ENCODE data around the gene PTPRM.

PTPRM gene

DNA sequence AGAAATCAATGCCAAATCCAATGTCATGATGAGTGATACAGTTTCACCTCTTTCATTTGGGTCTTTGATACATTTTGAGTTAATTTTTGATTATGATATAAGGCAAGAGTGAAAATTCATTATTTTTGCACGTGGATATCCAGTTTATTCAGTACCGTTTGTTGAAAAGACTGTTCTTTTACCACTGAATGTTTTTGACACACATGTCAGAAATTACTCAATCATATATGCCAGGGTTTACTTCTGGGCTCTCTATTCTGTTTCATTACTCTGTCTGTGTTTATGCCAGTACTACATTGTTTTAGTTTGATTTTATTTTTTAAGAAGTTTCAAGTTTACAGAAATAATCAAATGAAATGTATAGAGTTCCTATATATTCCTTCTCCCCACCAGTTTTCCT lies 154.4 kb downstream of the PTPRM start:
- TF ChIP-seq ISL1 (CRISPR knock-in tag; IDR thresholded peaks at IDR 0.05) (no peak), GLIS3 (CRISPR knock-in tag; IDR thresholded peaks at IDR 0.05) (no peak), PPARA (CRISPR knock-in tag; IDR thresholded peaks at IDR 0.05; ENCODE audit: borderline replicate concordance) (no peak), ZNF70 (CRISPR knock-in tag; IDR thresholded peaks at IDR 0.05) (no peak), ESRRG (CRISPR knock-in tag; IDR thresholded peaks at IDR 0.05) (no peak), TOX (CRISPR knock-in tag; IDR thresholded peaks at IDR 0.05; ENCODE audit: borderline replicate concordance) (no peak), SNAI2 (CRISPR knock-in tag; IDR thresholded peaks at IDR 0.05) (no peak), ZFP3 (CRISPR knock-in tag; IDR thresholded peaks at IDR 0.05) (no peak), ZFP30 (CRISPR knock-in tag; IDR thresholded peaks at IDR 0.05) (no peak), ARNTL (CRISPR knock-in tag; IDR thresholded peaks at IDR 0.05; ENCODE audit: borderline replicate concordance, low read depth) (no peak), ZNF565 (CRISPR knock-in tag; conservative IDR thresholded peaks at IDR 0.05; ENCODE audit: low read depth) (no peak)
- TF ChIP-seq, protein P1, sequence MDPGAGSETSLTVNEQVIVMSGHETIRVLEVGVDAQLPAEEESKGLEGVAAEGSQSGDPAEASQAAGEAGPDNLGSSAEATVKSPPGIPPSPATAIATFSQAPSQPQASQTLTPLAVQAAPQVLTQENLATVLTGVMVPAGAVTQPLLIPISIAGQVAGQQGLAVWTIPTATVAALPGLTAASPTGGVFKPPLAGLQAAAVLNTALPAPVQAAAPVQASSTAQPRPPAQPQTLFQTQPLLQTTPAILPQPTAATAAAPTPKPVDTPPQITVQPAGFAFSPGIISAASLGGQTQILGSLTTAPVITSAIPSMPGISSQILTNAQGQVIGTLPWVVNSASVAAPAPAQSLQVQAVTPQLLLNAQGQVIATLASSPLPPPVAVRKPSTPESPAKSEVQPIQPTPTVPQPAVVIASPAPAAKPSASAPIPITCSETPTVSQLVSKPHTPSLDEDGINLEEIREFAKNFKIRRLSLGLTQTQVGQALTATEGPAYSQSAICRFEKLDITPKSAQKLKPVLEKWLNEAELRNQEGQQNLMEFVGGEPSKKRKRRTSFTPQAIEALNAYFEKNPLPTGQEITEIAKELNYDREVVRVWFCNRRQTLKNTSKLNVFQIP (CRISPR knock-in tag; IDR thresholded peaks at IDR 0.05; ENCODE audit: borderline replicate concordance, low read depth): no peak
- TF ChIP-seq, protein P2, sequence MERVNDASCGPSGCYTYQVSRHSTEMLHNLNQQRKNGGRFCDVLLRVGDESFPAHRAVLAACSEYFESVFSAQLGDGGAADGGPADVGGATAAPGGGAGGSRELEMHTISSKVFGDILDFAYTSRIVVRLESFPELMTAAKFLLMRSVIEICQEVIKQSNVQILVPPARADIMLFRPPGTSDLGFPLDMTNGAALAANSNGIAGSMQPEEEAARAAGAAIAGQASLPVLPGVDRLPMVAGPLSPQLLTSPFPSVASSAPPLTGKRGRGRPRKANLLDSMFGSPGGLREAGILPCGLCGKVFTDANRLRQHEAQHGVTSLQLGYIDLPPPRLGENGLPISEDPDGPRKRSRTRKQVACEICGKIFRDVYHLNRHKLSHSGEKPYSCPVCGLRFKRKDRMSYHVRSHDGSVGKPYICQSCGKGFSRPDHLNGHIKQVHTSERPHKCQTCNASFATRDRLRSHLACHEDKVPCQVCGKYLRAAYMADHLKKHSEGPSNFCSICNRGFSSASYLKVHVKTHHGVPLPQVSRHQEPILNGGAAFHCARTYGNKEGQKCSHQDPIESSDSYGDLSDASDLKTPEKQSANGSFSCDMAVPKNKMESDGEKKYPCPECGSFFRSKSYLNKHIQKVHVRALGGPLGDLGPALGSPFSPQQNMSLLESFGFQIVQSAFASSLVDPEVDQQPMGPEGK (CRISPR knock-in tag; IDR thresholded peaks at IDR 0.05; ENCODE audit: borderline replicate concordance): no peak
- TF ChIP-seq, protein P3, sequence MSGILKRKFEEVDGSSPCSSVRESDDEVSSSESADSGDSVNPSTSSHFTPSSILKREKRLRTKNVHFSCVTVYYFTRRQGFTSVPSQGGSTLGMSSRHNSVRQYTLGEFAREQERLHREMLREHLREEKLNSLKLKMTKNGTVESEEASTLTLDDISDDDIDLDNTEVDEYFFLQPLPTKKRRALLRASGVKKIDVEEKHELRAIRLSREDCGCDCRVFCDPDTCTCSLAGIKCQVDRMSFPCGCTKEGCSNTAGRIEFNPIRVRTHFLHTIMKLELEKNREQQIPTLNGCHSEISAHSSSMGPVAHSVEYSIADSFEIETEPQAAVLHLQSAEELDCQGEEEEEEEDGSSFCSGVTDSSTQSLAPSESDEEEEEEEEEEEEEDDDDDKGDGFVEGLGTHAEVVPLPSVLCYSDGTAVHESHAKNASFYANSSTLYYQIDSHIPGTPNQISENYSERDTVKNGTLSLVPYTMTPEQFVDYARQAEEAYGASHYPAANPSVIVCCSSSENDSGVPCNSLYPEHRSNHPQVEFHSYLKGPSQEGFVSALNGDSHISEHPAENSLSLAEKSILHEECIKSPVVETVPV (CRISPR knock-in tag; IDR thresholded peaks at IDR 0.05): no peak
- TF ChIP-seq, protein P4, sequence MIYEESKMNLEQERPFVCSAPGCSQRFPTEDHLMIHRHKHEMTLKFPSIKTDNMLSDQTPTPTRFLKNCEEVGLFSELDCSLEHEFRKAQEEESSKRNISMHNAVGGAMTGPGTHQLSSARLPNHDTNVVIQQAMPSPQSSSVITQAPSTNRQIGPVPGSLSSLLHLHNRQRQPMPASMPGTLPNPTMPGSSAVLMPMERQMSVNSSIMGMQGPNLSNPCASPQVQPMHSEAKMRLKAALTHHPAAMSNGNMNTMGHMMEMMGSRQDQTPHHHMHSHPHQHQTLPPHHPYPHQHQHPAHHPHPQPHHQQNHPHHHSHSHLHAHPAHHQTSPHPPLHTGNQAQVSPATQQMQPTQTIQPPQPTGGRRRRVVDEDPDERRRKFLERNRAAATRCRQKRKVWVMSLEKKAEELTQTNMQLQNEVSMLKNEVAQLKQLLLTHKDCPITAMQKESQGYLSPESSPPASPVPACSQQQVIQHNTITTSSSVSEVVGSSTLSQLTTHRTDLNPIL (CRISPR knock-in tag; IDR thresholded peaks at IDR 0.05; ENCODE audit: low read depth): no peak
- ATAC-seq: no peak

DNA sequence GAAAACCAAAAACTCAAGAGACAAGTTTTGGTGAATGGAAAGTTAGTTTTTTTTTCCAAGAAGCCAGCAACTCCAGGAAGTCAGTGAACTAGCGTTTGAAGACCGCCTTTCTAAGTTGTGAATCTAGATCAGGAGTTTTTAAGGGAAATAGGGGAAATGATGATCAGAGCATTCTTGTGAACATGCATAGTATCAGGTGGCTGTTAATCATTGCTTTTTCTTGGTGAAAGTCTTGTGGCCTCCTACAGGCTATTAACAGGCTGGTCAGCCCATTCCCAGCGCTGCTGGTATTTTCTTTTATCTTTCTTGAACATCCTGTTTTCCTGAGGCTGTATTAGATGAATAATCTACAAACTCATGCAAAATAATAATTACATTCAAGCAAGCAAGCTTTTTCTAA lies 155.8 kb downstream of the PTPRM start:
- no peak for ATAC-seq
- TF ChIP-seq ZNF8 (CRISPR knock-in tag; IDR thresholded peaks at IDR 0.05) (no peak), ZFP30 (CRISPR knock-in tag; IDR thresholded peaks at IDR 0.05) (no peak), SNAI2 (CRISPR knock-in tag; IDR thresholded peaks at IDR 0.05) (no peak), ISL1 (CRISPR knock-in tag; IDR thresholded peaks at IDR 0.05) (no peak), CSDC2 (CRISPR knock-in tag; IDR thresholded peaks at IDR 0.05) (no peak), TCF4 (CRISPR knock-in tag; IDR thresholded peaks at IDR 0.05; ENCODE audit: borderline replicate concordance) (no peak), ZC3H10 (CRISPR knock-in tag; IDR thresholded peaks at IDR 0.05) (no peak), TOX (CRISPR knock-in tag; IDR thresholded peaks at IDR 0.05; ENCODE audit: borderline replicate concordance) (no peak), ESRRG (CRISPR knock-in tag; IDR thresholded peaks at IDR 0.05) (no peak), GLIS3 (CRISPR knock-in tag; IDR thresholded peaks at IDR 0.05) (no peak), ZNF70 (CRISPR knock-in tag; IDR thresholded peaks at IDR 0.05) (no peak), RARB (CRISPR knock-in tag; IDR thresholded peaks at IDR 0.05) (no peak), BACH2 (CRISPR knock-in tag; IDR thresholded peaks at IDR 0.05; ENCODE audit: borderline replicate concordance) (no peak), PPARA (CRISPR knock-in tag; IDR thresholded peaks at IDR 0.05; ENCODE audit: borderline replicate concordance) (no peak)
- TF ChIP-seq, protein P3 (CRISPR knock-in tag; IDR thresholded peaks at IDR 0.05): no peak
- TF ChIP-seq, protein P2 (CRISPR knock-in tag; IDR thresholded peaks at IDR 0.05; ENCODE audit: borderline replicate concordance): no peak
- TF ChIP-seq, protein P5, sequence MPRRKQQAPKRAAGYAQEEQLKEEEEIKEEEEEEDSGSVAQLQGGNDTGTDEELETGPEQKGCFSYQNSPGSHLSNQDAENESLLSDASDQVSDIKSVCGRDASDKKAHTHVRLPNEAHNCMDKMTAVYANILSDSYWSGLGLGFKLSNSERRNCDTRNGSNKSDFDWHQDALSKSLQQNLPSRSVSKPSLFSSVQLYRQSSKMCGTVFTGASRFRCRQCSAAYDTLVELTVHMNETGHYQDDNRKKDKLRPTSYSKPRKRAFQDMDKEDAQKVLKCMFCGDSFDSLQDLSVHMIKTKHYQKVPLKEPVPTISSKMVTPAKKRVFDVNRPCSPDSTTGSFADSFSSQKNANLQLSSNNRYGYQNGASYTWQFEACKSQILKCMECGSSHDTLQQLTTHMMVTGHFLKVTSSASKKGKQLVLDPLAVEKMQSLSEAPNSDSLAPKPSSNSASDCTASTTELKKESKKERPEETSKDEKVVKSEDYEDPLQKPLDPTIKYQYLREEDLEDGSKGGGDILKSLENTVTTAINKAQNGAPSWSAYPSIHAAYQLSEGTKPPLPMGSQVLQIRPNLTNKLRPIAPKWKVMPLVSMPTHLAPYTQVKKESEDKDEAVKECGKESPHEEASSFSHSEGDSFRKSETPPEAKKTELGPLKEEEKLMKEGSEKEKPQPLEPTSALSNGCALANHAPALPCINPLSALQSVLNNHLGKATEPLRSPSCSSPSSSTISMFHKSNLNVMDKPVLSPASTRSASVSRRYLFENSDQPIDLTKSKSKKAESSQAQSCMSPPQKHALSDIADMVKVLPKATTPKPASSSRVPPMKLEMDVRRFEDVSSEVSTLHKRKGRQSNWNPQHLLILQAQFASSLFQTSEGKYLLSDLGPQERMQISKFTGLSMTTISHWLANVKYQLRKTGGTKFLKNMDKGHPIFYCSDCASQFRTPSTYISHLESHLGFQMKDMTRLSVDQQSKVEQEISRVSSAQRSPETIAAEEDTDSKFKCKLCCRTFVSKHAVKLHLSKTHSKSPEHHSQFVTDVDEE (CRISPR knock-in tag; IDR thresholded peaks at IDR 0.05): no peak
- TF ChIP-seq, protein P1 (CRISPR knock-in tag; IDR thresholded peaks at IDR 0.05; ENCODE audit: borderline replicate concordance, low read depth): no peak

Data from SK-N-SH treated with all-trans-retinoic acid at 6 μM for 48 hours (cell line).